Measurements from ENCODE around the gene CA12. TPM values are rescaled to one million over a fixed set of nuclear protein-coding genes. Genes with fewer than 3 reads are reported as not detected.

Gene CA12
- total and polyA plus RNA-seq, 9 of the 15 experiments (the other 6 are each of a cell fraction or from before 2014, with no cell fraction given), result 0.01 to 0.78 (median 0.15) TPM; not detected in 1

GRCh38 chr15:63363292-63363691, 18.4 kb downstream of the CA12 start:
- Histone ChIP-seq H3K4me2 (ENCODE audit: insufficient read depth, low read length) (peak overlapping the region; percentile 30; the same call in 1 of the 2 replicates), H3K4me3 (no peak overlapping the region), H3K9ac (ENCODE audit: insufficient read depth in 1 of 2, low read depth in 2 of 2, low read length in 2 of 2) (no peak overlapping the region), H3K27ac (ENCODE audit: extremely low read depth, low read depth, low read length) (peak overlapping the region; percentile 15; the same call in 2 of the 3 replicates), H3K27me3 (ENCODE audit: control insufficient read depth in 2 of 2, insufficient read depth in 2 of 2, low read length in 2 of 2) (no peaks in the 10 kb centered on the region), H3K9me3 (replicated peaks; ENCODE audit: control insufficient read depth, insufficient read depth, low read depth, low read length) (no peaks in the 10 kb centered on the region), H3K36me3 (ENCODE audit: control insufficient read depth, insufficient read depth, low read length) (no peaks in the 10 kb centered on the region), H2AFZ (ENCODE audit: low read depth, low read length) (peak overlapping the region; percentile 68), H3K4me1 (replicated peaks in 1 of 2; ENCODE audit: control insufficient read depth in 2 of 2, insufficient read depth in 2 of 2, low read length in 2 of 2) (peaks cover 24 to 38% of the 10 kb centered on the region in 2 experiments), H3K79me2 (ENCODE audit: control insufficient read depth, insufficient read depth, low read length) (no peaks in the 10 kb centered on the region), H4K20me1 (replicated peaks; ENCODE audit: control insufficient read depth, insufficient read depth, low read length) (no peaks in the 10 kb centered on the region), H3K9me1 (ENCODE audit: control insufficient read depth, insufficient read depth, low read length) (no peaks in the 10 kb centered on the region)
- intact Hi-C loops (cut with micrococcal nuclease) (no loop called here), in situ Hi-C loops (cut with MboI) (no loop called here)
- 12% methylated on average over 2 of the region's 2 CpGs for WGBS (ENCODE audit: insufficient coverage, low coverage, missing lambda C conversion rate)
- peak; percentile 93 for FAIRE-seq
- no TSS peak for BruUV-seq (replicated peaks)
- ChIA-PET CTCF (ENCODE audit: low intra/inter-chr PET ratio) (no interaction called here), POLR2A (interaction anchor here (1.7 to 2.0 kb wide), 3 partner anchors 9 to 12 kb away, joined by 3 to 9 read pairs (median 8); no protein-coding TSS in a partner anchor)
- peak; percentile 42 to 80 (median 58) for DNase-seq (ENCODE audit: extremely low read depth in 1 of 4, low spot score in 3 of 4)
- ATAC-seq, result peak; percentile 86
- TF ChIP-seq EHMT2 (IDR thresholded peaks at IDR 0.05), result peak; percentile 82
- no peak for TF ChIP-seq ZNF507 (tag; conservative IDR thresholded peaks at IDR 0.05)
- no peak for TF ChIP-seq POLR2G (IDR thresholded peaks at IDR 0.05; ENCODE audit: low read depth, low read length)
- peak; percentile 78 for TF ChIP-seq CBFA2T2 (conservative IDR thresholded peaks at IDR 0.05)
- no peak for TF ChIP-seq NBN (IDR thresholded peaks at IDR 0.05; ENCODE audit: low read depth)
- peak; percentile 14 for TF ChIP-seq NEUROD1 (IDR thresholded peaks at IDR 0.05; ENCODE audit: borderline replicate concordance, low read depth, low read length, partially characterized antibody)
- TF ChIP-seq MTA2 (IDR thresholded peaks at IDR 0.05; ENCODE audit: low read depth), result peak; percentile 65
- TF ChIP-seq YY1 (IDR thresholded peaks at IDR 0.05; ENCODE audit: borderline replicate concordance in 1 of 3, control insufficient read depth in 1 of 3, extremely low read depth in 1 of 3, insufficient read depth in 3 of 3, insufficient read length in 1 of 3, insufficient replicate concordance in 2 of 3, low read depth in 1 of 3, low read length in 2 of 3), result peak in 1 of 3 experiments; percentile 59
- no peak for TF ChIP-seq HCFC1 (IDR thresholded peaks at IDR 0.05; ENCODE audit: low read depth, low read length)
- TF ChIP-seq TCF3 (CRISPR knock-in tag; IDR thresholded peaks at IDR 0.05), result peak; percentile 94
- peak; percentile 88 for TF ChIP-seq TAL1 (IDR thresholded peaks at IDR 0.05)
- no peak for TF ChIP-seq ELF2 (CRISPR knock-in tag; IDR thresholded peaks at IDR 0.05)
- peak; percentile 88 for TF ChIP-seq CBFA2T3 (IDR thresholded peaks at IDR 0.05)
- peak; percentile 77 for TF ChIP-seq NCOR1 (IDR thresholded peaks at IDR 0.05)
- TF ChIP-seq, protein P1, sequence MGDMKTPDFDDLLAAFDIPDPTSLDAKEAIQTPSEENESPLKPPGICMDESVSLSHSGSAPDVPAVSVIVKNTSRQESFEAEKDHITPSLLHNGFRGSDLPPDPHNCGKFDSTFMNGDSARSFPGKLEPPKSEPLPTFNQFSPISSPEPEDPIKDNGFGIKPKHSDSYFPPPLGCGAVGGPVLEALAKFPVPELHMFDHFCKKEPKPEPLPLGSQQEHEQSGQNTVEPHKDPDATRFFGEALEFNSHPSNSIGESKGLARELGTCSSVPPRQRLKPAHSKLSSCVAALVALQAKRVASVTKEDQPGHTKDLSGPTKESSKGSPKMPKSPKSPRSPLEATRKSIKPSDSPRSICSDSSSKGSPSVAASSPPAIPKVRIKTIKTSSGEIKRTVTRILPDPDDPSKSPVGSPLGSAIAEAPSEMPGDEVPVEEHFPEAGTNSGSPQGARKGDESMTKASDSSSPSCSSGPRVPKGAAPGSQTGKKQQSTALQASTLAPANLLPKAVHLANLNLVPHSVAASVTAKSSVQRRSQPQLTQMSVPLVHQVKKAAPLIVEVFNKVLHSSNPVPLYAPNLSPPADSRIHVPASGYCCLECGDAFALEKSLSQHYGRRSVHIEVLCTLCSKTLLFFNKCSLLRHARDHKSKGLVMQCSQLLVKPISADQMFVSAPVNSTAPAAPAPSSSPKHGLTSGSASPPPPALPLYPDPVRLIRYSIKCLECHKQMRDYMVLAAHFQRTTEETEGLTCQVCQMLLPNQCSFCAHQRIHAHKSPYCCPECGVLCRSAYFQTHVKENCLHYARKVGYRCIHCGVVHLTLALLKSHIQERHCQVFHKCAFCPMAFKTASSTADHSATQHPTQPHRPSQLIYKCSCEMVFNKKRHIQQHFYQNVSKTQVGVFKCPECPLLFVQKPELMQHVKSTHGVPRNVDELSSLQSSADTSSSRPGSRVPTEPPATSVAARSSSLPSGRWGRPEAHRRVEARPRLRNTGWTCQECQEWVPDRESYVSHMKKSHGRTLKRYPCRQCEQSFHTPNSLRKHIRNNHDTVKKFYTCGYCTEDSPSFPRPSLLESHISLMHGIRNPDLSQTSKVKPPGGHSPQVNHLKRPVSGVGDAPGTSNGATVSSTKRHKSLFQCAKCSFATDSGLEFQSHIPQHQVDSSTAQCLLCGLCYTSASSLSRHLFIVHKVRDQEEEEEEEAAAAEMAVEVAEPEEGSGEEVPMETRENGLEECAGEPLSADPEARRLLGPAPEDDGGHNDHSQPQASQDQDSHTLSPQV (IDR thresholded peaks at IDR 0.05), result 0 out of 2 replicates have a peak, but pooled peaks have one; percentile 35
- peak; percentile 24; the same call in 1 of the 2 replicates for TF ChIP-seq STAT5A (IDR thresholded peaks at IDR 0.05; ENCODE audit: borderline replicate concordance, low read length)
- peak; percentile 35; the same call in 1 of the 2 replicates for TF ChIP-seq CXXC5 (CRISPR knock-in tag; IDR thresholded peaks at IDR 0.05)
